GM12875 (cell line): ENCODE measurements around the gene ZFP36L1.

Experiments used
- H3K4me3 ChIP-seq: one replicate; pipeline ENCODE4 v1.5.1; 2011; ENCODE audit warnings: low read depth, low read length, control low read depth
- TF ChIP-seq, protein P1 (sequence below): IDR thresholded peaks from 2 replicates; pipeline ENCODE4 v1.5.1; 2011; ENCODE audit warnings: low read depth, mild to moderate bottlenecking, control low read depth, inconsistent platforms, low read length, moderate library complexity, borderline replicate concordance; ENCODE audit not compliant: insufficient read depth

ZFP36L1 gene

DNA sequence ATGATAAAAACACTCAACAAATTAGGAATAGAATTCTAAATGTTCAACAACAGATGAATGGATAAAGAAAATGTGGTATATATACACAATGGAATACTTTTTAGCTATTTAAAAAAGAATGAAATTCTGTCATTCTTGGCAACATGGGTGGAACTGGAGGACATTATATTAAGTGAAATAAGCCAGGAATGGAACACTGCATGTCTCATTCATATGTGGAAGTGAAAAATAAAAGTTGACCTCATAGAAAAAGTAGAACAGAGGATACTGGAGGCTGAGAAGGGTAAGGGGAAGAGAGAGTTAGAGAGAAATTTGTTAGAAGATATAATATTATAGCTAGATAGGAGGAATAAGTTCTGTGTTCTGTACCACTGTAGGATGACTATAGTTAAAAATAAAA is 35.8 kb upstream of the ZFP36L1 start:
- no peak overlapping the region for H3K4me3 ChIP-seq
- TF ChIP-seq, protein P1, sequence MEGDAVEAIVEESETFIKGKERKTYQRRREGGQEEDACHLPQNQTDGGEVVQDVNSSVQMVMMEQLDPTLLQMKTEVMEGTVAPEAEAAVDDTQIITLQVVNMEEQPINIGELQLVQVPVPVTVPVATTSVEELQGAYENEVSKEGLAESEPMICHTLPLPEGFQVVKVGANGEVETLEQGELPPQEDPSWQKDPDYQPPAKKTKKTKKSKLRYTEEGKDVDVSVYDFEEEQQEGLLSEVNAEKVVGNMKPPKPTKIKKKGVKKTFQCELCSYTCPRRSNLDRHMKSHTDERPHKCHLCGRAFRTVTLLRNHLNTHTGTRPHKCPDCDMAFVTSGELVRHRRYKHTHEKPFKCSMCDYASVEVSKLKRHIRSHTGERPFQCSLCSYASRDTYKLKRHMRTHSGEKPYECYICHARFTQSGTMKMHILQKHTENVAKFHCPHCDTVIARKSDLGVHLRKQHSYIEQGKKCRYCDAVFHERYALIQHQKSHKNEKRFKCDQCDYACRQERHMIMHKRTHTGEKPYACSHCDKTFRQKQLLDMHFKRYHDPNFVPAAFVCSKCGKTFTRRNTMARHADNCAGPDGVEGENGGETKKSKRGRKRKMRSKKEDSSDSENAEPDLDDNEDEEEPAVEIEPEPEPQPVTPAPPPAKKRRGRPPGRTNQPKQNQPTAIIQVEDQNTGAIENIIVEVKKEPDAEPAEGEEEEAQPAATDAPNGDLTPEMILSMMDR: no peak

DNA sequence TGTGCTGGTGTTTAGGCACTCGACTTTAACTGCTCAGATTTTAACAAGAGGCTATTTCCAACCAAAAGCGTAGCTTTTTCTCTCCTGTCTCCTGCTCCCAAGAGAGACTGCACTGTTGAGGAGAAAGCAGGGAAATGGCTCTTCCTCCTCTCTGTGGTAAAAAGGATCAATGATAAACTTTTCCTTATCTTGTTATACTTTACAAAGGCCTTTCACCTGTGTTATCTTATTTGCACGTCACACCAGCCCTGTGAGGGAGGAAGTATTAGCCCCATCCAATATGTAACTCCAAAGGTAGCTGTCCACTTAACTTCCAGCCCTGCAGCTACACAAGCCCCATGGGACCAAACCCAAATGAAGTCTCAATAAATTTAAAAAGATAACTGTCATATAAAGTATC is 32.9 kb upstream of the ZFP36L1 start:
- TF ChIP-seq, protein P1: no peak

DNA sequence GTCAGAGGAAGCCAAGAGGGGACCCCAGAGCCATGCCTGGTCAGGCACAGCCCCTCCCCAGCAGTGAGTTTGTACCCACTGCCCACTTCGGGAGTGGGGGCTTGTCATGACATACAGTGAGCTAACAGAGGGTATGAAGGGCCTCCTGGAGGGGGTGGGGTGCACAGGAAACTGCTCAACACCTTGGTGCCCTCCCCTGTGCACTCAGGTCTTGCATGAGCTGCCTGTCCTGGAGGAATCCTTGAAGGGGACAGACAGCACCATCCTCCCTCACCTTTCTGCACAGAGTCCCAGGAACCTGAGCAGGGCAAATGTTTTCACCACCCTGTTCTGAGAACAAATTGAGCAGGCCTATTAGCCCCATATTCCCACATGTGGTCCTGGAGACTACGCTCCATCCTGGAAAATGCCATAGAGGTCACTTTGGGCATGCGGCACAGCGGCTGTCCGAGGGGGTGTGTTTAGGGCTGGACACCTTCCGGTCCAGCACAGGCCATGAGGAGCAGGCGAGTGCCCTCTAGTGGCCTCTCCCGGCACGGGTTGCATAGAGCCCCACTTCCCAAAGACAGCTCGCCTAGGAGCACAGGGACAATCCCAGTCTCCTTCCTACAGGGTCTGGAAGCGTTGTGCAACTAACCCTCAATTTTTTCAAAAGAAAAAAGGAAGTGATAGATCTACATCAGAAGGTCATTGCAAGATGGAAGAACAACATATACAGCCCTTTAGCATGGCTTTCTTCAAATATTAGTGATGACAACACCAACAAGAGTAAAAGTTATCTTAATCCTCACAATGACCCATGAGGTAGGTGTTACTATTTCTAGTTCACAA is 31.9 kb upstream of the ZFP36L1 start:
- no peak overlapping the region for H3K4me3 ChIP-seq

More for the DNA sequence above, 32.9 kb upstream of the ZFP36L1 start:
- H3K4me3 ChIP-seq: no peak overlapping the region

DNA sequence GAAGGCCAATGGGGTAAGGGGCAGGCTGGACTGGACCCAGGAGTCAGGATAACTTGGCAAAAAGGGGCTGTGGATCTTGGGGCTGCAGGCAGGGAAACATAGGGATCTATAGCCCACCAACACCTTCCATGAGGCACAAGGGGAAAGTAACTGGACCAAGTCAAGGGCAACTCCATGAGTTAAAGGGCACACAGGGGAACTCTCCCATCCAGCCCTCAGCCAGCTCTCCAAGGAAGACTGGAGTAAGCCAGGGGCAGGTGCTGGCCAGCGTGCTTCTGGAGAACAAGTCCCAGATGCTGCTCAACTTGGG is 31.3 kb upstream of the ZFP36L1 start:
- TF ChIP-seq, protein P1: no peak
- H3K4me3 ChIP-seq: no peak overlapping the region

More for the DNA sequence above, 31.9 kb upstream of the ZFP36L1 start:
- TF ChIP-seq, protein P1: peak; percentile 97

DNA sequence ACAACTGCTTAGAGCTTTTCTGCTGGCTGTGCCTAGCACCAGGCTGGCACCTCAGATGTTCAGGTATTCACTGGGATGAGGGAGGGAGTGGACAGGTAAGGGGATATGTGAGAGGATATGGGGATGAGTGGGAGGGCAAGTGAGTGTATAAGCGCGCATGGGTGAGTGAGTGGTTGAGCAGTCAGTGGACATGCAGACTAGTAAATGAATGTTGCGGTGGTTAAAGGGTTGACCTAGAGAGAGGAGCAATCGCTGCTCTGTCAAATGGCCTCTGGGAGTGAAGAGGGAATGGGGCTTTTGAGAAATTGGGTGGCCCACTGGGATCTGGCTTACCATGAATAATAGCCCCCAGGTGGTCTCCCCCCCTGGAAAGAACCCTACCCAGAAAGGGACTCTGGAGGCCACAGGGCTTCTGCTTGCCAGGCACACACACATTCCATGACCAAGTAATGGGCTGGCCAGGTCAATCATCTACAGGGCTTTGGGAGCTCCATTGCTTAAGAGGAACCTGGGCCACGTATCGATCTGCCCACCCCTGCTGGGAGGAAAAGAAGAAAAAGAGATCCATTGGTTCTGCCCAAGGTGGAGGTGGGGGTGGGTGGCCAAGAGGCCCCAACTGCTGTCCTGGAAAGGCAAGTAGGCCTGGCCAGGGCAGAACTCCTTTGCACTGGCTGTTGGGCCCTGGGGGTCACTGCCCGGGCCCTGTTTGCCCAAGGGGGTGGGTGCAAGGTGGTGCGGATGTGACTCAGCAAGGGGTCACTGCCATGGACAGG is 30.8 kb upstream of the ZFP36L1 start:
- TF ChIP-seq, protein P1: no peak
- H3K4me3 ChIP-seq: no peak overlapping the region

DNA sequence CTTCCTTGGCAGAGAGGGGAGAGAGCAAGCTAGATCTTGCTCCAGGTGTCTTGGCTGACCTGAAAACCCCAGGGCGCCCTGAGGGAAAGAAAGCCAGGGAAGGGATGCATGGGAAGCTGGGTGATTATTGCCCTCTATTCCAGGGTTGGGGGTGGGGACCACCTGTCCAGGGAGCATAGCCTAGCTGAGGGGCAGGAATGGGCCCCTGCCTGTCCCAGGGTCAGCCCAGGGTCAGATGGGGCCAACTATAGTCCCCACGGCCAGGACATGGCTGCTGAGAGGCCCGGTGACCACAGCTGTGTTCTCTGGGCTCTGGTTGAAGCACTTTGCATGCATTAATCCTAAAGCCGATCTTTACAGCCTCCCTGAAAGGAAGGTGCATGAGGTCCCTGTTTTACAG is 30.1 kb upstream of the ZFP36L1 start:
- TF ChIP-seq, protein P1: no peak
- no peak overlapping the region for H3K4me3 ChIP-seq
